NB4 (cell line): Measurements from ENCODE around the gene DAAM2.

ENCODE experiments used
- DNase-seq: peaks from one replicate; pipeline ENCODE4 v3.0.0; 2010; ENCODE audit warnings: low read depth
- H3K4me3 ChIP-seq: one replicate; pipeline ENCODE4 v1.5.1; 2011; ENCODE audit warnings: mild to moderate bottlenecking, low read depth, low read length, moderate library complexity
- CTCF ChIP-seq: IDR thresholded peaks from one replicate; pipeline ENCODE4 v1.5.1; 2012; ENCODE audit warnings: low read depth, low read length
- MYC ChIP-seq: IDR thresholded peaks from 2 replicates; pipeline ENCODE4 v1.6.1; 2011; ENCODE audit warnings: low read depth, low read length
- POLR2A ChIP-seq: IDR thresholded peaks from 2 replicates; pipeline ENCODE4 v1.6.1; 2011; ENCODE audit warnings: mild to moderate bottlenecking; ENCODE audit not compliant: insufficient read length; ENCODE audit errors: extremely low read depth
- TF ChIP-seq, protein P1 (sequence below): IDR thresholded peaks from 2 replicates; pipeline ENCODE4 v1.6.1; 2011; ENCODE audit warnings: low read depth, low read length

The DAAM2 gene

DNA sequence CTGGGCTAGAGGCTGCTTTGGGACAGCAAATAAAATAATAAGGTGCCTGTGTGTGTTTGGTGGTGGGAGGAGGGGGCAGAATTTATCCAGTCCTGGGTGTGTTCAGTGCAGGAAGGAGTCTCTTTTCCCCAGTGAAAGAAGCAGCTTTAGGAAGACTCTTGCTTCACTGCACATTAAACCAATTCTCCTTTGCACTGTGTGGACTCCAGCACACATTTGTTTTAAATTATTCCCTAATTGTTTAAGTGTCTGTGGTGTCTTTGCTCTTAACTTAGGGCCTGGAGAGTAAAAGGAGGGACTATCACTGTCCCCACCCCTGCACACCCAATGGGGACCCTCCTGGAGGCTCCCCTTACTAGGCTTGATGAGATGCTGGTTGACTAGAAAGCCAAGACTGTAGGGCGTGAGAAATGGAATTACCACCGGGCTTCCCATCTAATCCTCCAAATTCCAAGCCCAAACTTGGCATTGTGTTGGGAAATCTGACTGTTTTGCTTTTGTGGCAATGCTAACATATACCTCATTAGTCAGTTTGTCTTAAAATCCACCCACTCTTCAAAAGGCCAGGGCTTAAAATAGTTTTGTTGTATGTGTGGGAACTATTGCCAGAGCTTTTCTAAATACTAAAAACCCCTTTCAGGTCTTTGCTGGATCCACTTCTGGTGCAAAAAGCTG, 13.5 kb upstream of the DAAM2 start:
- no peak overlapping the region for H3K4me3 ChIP-seq
- no peak for TF ChIP-seq POLR2A
- TF ChIP-seq CTCF, result no peak
- TF ChIP-seq, protein P1, sequence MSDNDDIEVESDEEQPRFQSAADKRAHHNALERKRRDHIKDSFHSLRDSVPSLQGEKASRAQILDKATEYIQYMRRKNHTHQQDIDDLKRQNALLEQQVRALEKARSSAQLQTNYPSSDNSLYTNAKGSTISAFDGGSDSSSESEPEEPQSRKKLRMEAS, result no peak
- TF ChIP-seq MYC, result no peak
- DNase-seq, result no peak

DNA sequence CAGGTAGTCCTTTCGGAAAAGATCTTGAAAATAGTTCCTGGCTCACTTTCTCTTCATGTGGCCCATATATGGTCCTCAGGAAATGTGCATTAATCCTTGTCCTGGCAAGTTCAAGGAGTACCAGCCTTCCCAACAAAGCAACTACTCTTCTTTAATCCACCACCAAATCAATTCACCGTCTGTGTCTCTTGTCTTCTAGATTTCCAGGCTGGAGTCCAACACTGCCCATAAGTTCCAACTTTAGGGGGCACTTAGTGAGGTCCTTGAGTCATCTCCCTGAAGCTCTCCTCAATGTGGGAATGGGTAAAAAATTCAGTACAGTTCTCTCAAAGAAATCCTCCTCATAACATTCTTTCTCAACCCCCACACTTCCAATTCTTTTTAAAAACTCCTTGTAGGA, 6.9 kb upstream of the DAAM2 start:
- H3K4me3 ChIP-seq, result no peak overlapping the region
- DNase-seq, result no peak
- TF ChIP-seq, protein P1, result no peak

GRCh38 chr6:39786649-39787048, 5.5 kb upstream of the DAAM2 start:
- no peak for DNase-seq
- H3K4me3 ChIP-seq, result no peak overlapping the region
- no peak for TF ChIP-seq POLR2A
- TF ChIP-seq, protein P1, result no peak
- TF ChIP-seq MYC, result no peak
- TF ChIP-seq CTCF, result no peak

DNA sequence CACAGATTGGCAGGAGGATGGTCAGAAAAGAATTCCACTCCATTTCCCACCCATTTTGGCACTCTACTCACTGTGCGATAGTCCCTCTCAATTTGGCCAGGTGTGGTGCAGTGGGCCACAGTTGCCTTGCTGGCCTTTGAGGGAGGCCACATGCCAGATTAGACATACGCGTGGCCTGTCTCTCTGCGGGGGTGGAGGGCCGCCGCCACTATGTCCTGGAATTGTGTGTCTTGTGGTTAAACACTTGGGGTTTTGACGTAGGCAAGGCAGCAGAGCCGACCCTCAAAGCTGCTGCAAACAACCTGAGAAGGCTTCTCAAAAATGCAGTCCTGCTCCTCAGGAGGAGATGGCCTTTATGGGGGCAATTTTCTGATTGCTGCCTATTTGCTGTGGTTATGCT, 4.9 kb upstream of the DAAM2 start:
- no peak for DNase-seq
- TF ChIP-seq POLR2A (no peak), MYC (no peak), CTCF (no peak)
- TF ChIP-seq, protein P1, result no peak
- H3K4me3 ChIP-seq, result no peak overlapping the region

DNA sequence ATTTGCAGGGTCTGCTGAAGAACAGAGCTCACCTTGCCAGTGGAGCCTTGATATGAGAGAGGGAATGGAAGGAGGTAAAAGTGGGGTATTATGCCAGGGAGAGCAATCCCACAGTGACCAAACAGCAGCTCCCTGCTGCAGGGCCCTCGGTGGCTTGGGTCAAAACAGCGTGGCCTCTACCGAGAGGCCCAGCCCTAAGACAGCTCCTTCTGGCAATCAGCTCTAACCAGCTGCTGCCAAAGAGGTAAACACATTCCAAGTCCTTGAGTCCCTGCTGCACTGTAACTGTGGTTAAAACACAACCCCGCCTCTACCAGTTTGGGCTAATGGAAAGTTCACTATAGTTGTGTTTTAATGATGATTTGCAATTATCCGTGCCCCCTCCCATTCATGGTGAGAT, 1.4 kb upstream of the DAAM2 start:
- H3K4me3 ChIP-seq, result no peak overlapping the region
- TF ChIP-seq MYC, result no peak
- no peak for TF ChIP-seq POLR2A
- DNase-seq, result no peak

GRCh38 chr6:39791311-39791710, 865 bp upstream of the DAAM2 start:
- DNase-seq, result peak; percentile 7
- no peak overlapping the region for H3K4me3 ChIP-seq
- TF ChIP-seq POLR2A, result no peak
- TF ChIP-seq, protein P1, result no peak
- TF ChIP-seq MYC, result no peak
- TF ChIP-seq CTCF, result no peak
